HCEC 1CT (cell line): ENCODE results near the gene CMC2.

Experiments used
- DNase-seq: peaks from one replicate; pipeline ENCODE4 v3.0.0-alpha.2; 2017

The CMC2 gene

GRCh38 chr16:81006813-81007695 lies at the start of gene CMC2, which contains the start of gene CENPN:
CMC2 (minus strand) TSS chr16:81006885; CDS start chr16:80997394, 9,491 bp downstream.
CENPN (plus strand) TSS chr16:81007214; CDS start chr16:81011940, 4,726 bp downstream.
- DNase-seq: peak; percentile 98

GRCh38 chr16:81053761-81054160 lies 47.1 kb upstream of the CMC2 start:
- no peak for DNase-seq

GRCh38 chr16:81042821-81043220 lies 36.1 kb upstream of the CMC2 start:
- no peak for DNase-seq

GRCh38 chr16:81041696-81042095 lies 35.0 kb upstream of the CMC2 start:
- DNase-seq: no peak

- DNase-seq: no peak
Measured at GRCh38 chr16:81040842-81041241, 34.2 kb upstream of the CMC2 start.

GRCh38 chr16:81040131-81040530 lies 33.4 kb upstream of the CMC2 start:
- DNase-seq: no peak

GRCh38 chr16:81036751-81037350 lies 30.2 kb upstream of the CMC2 start:
- no peak for DNase-seq

GRCh38 chr16:81035975-81036750 lies 29.5 kb upstream of the CMC2 start:
- DNase-seq: peak; percentile 23

GRCh38 chr16:81035398-81035974 lies 28.8 kb upstream of the CMC2 start, which contains the start of gene ATMIN:
ATMIN (plus strand) TSS chr16:81035842; CDS start chr16:81035871, 29 bp downstream.
- peak; percentile 81 for DNase-seq

GRCh38 chr16:81029930-81030604 lies 23.4 kb upstream of the CMC2 start:
- no peak for DNase-seq

- DNase-seq: no peak
Measured at GRCh38 chr16:81026429-81026828, 19.7 kb upstream of the CMC2 start.

- DNase-seq: no peak
Measured at GRCh38 chr16:81018496-81018895, 11.8 kb upstream of the CMC2 start.

- no peak for DNase-seq
Measured at GRCh38 chr16:81014672-81015071, 8.0 kb upstream of the CMC2 start.

GRCh38 chr16:81012974-81013373 lies 6.3 kb upstream of the CMC2 start:
- no peak for DNase-seq

- DNase-seq: no peak
Measured at GRCh38 chr16:81008505-81008789, 1.8 kb upstream of the CMC2 start.

- DNase-seq: peak; percentile 55
Measured at GRCh38 chr16:81006211-81006812, 373 bp downstream of the CMC2 start.

- DNase-seq: peak; percentile 2
Measured at GRCh38 chr16:81005610-81006161, 999 bp downstream of the CMC2 start.

- DNase-seq: peak; percentile 68
Measured at GRCh38 chr16:81004646-81005353, 1.9 kb downstream of the CMC2 start.

- DNase-seq: peak; percentile 49
Measured at GRCh38 chr16:81003610-81004460, 2.9 kb downstream of the CMC2 start.

GRCh38 chr16:81003064-81003463 lies 3.6 kb downstream of the CMC2 start:
- no peak for DNase-seq
